HG03280 (cell line): Measurements from ENCODE around the gene WWP2.

ENCODE experiments used
- ATAC-seq: cut with Tn5 transposase; IDR thresholded peaks from one replicate; pipeline ENCODE4 v1.9.1; 2021; ENCODE audit warnings: mild to moderate bottlenecking, moderate library complexity; ENCODE audit not compliant: unreplicated experiment

The WWP2 gene

GRCh38 chr16:69830146-69830533 lies 68.0 kb downstream of the WWP2 start:
- no peak for ATAC-seq

- ATAC-seq = no peak
These were observed 68.5 kb downstream of the WWP2 start for GRCh38 chr16:69830534-69831211.

GRCh38 chr16:69831212-69832123 lies 69.3 kb downstream of the WWP2 start:
- no peak for ATAC-seq

GRCh38 chr16:69833357-69834282 lies 71.5 kb downstream of the WWP2 start:
- no peak for ATAC-seq

GRCh38 chr16:69834807-69835466 lies 72.8 kb downstream of the WWP2 start:
- ATAC-seq = no peak

GRCh38 chr16:69836257-69836656 lies 74.1 kb downstream of the WWP2 start:
- ATAC-seq = no peak

- ATAC-seq = no peak
These were observed 75.2 kb downstream of the WWP2 start for GRCh38 chr16:69837380-69837779.

GRCh38 chr16:69838489-69838888 lies 76.4 kb downstream of the WWP2 start:
- no peak for ATAC-seq

- no peak for ATAC-seq
These were observed 77.1 kb downstream of the WWP2 start for GRCh38 chr16:69839240-69839688.

- ATAC-seq = no peak
These were observed 77.8 kb downstream of the WWP2 start for GRCh38 chr16:69839798-69840409.

GRCh38 chr16:69840975-69841374 lies 78.8 kb downstream of the WWP2 start:
- no peak for ATAC-seq

GRCh38 chr16:69844441-69844840 lies 82.3 kb downstream of the WWP2 start:
- ATAC-seq = no peak

GRCh38 chr16:69845181-69845580 lies 83.0 kb downstream of the WWP2 start:
- ATAC-seq = no peak

- no peak for ATAC-seq
These were observed 85.5 kb downstream of the WWP2 start for GRCh38 chr16:69847643-69848042.

GRCh38 chr16:69848637-69849545 lies 86.8 kb downstream of the WWP2 start:
- ATAC-seq = no peak

- ATAC-seq = no peak
These were observed 89.5 kb downstream of the WWP2 start for GRCh38 chr16:69851491-69852240.

GRCh38 chr16:69852815-69853214 lies 90.7 kb downstream of the WWP2 start:
- no peak for ATAC-seq

- ATAC-seq = no peak
These were observed 91.3 kb downstream of the WWP2 start for GRCh38 chr16:69853481-69853880.
